Measurements from ENCODE around the gene DCAKD. TPM values are rescaled to one million over a fixed set of nuclear protein-coding genes. Genes with fewer than 3 reads are reported as not detected.
A peak's percentile ranks its signal among the peaks of the same experiment; 100 is the strongest.

DCAKD gene
- total RNA-seq, 1 experiment from 2014 or later, result 57.7 TPM

GRCh38 chr17:45060797-45061605 is 9.6 kb upstream of the DCAKD start, which contains the start of gene NMT1 (continued):
- TF ChIP-seq TEAD1 (CRISPR knock-in tag; IDR thresholded peaks at IDR 0.05) (no peak), HMGXB4 (CRISPR knock-in tag; IDR thresholded peaks at IDR 0.05) (no peak; the same call in 1 of the 2 replicates), NR3C1 (CRISPR knock-in tag; conservative IDR thresholded peaks at IDR 0.05; ENCODE audit: low read depth) (no peak), NFATC4 (CRISPR knock-in tag; IDR thresholded peaks at IDR 0.05) (no peak), ESRRA (CRISPR knock-in tag; IDR thresholded peaks at IDR 0.05; ENCODE audit: borderline replicate concordance) (no peak), ZNF263 (CRISPR knock-in tag; IDR thresholded peaks at IDR 0.05; ENCODE audit: low read depth) (no peak), ZNF121 (CRISPR knock-in tag; IDR thresholded peaks at IDR 0.05) (no peak), ERG (CRISPR knock-in tag; IDR thresholded peaks at IDR 0.05) (no peak), NFE2L1 (CRISPR knock-in tag; IDR thresholded peaks at IDR 0.05) (peak; percentile 81), ZNF219 (CRISPR knock-in tag; IDR thresholded peaks at IDR 0.05; ENCODE audit: borderline replicate concordance) (no peak), IRF2 (CRISPR knock-in tag; IDR thresholded peaks at IDR 0.05; ENCODE audit: borderline replicate concordance, low read depth) (no peak), ETV6 (CRISPR knock-in tag; IDR thresholded peaks at IDR 0.05) (no peak; the same call in 1 of the 2 replicates), SP1 (CRISPR knock-in tag; conservative IDR thresholded peaks at IDR 0.05) (peak; percentile 89), MYBL2 (CRISPR knock-in tag; IDR thresholded peaks at IDR 0.05) (no peak), FOXP4 (CRISPR knock-in tag; IDR thresholded peaks at IDR 0.05) (peak; percentile 22; the same call in 1 of the 2 replicates), E2F1 (CRISPR knock-in tag; IDR thresholded peaks at IDR 0.05) (no peak)
- TF ChIP-seq, protein P1, sequence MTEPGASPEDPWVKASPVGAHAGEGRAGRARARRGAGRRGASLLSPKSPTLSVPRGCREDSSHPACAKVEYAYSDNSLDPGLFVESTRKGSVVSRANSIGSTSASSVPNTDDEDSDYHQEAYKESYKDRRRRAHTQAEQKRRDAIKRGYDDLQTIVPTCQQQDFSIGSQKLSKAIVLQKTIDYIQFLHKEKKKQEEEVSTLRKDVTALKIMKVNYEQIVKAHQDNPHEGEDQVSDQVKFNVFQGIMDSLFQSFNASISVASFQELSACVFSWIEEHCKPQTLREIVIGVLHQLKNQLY (CRISPR knock-in tag; IDR thresholded peaks at IDR 0.05), result no peak
- TF ChIP-seq, protein P2, sequence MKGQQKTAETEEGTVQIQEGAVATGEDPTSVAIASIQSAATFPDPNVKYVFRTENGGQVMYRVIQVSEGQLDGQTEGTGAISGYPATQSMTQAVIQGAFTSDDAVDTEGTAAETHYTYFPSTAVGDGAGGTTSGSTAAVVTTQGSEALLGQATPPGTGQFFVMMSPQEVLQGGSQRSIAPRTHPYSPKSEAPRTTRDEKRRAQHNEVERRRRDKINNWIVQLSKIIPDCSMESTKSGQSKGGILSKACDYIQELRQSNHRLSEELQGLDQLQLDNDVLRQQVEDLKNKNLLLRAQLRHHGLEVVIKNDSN (CRISPR knock-in tag; IDR thresholded peaks at IDR 0.05), result no peak
- TF ChIP-seq, protein P3, sequence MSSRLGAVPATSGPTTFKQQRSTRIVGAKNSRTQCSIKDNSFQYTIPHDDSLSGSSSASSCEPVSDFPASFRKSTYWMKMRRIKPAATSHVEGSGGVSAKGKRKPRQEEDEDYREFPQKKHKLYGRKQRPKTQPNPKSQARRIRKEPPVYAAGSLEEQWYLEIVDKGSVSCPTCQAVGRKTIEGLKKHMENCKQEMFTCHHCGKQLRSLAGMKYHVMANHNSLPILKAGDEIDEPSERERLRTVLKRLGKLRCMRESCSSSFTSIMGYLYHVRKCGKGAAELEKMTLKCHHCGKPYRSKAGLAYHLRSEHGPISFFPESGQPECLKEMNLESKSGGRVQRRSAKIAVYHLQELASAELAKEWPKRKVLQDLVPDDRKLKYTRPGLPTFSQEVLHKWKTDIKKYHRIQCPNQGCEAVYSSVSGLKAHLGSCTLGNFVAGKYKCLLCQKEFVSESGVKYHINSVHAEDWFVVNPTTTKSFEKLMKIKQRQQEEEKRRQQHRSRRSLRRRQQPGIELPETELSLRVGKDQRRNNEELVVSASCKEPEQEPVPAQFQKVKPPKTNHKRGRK (CRISPR knock-in tag; IDR thresholded peaks at IDR 0.05; ENCODE audit: borderline replicate concordance), result no peak
- TF ChIP-seq, protein P4, sequence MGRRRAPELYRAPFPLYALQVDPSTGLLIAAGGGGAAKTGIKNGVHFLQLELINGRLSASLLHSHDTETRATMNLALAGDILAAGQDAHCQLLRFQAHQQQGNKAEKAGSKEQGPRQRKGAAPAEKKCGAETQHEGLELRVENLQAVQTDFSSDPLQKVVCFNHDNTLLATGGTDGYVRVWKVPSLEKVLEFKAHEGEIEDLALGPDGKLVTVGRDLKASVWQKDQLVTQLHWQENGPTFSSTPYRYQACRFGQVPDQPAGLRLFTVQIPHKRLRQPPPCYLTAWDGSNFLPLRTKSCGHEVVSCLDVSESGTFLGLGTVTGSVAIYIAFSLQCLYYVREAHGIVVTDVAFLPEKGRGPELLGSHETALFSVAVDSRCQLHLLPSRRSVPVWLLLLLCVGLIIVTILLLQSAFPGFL (CRISPR knock-in tag; IDR thresholded peaks at IDR 0.05; ENCODE audit: borderline replicate concordance), result no peak
- TF ChIP-seq, protein P5, sequence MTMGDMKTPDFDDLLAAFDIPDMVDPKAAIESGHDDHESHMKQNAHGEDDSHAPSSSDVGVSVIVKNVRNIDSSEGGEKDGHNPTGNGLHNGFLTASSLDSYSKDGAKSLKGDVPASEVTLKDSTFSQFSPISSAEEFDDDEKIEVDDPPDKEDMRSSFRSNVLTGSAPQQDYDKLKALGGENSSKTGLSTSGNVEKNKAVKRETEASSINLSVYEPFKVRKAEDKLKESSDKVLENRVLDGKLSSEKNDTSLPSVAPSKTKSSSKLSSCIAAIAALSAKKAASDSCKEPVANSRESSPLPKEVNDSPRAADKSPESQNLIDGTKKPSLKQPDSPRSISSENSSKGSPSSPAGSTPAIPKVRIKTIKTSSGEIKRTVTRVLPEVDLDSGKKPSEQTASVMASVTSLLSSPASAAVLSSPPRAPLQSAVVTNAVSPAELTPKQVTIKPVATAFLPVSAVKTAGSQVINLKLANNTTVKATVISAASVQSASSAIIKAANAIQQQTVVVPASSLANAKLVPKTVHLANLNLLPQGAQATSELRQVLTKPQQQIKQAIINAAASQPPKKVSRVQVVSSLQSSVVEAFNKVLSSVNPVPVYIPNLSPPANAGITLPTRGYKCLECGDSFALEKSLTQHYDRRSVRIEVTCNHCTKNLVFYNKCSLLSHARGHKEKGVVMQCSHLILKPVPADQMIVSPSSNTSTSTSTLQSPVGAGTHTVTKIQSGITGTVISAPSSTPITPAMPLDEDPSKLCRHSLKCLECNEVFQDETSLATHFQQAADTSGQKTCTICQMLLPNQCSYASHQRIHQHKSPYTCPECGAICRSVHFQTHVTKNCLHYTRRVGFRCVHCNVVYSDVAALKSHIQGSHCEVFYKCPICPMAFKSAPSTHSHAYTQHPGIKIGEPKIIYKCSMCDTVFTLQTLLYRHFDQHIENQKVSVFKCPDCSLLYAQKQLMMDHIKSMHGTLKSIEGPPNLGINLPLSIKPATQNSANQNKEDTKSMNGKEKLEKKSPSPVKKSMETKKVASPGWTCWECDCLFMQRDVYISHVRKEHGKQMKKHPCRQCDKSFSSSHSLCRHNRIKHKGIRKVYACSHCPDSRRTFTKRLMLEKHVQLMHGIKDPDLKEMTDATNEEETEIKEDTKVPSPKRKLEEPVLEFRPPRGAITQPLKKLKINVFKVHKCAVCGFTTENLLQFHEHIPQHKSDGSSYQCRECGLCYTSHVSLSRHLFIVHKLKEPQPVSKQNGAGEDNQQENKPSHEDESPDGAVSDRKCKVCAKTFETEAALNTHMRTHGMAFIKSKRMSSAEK (CRISPR knock-in tag; IDR thresholded peaks at IDR 0.05; ENCODE audit: borderline replicate concordance), result no peak
